GM23248 (cell line): ENCODE results near the gene MNX1. TPM values are rescaled to one million over a fixed set of nuclear protein-coding genes. Genes with fewer than 3 reads are reported as not detected.

Experiments
- DNase-seq: peaks from one replicate; pipeline ENCODE4 v3.0.0-alpha.2; 2015
- H2AFZ ChIP-seq: fragments of 200-600 bp; sonication (generic); 2 replicates; pipeline ENCODE4 v1.6.1; 2016; ENCODE audit warnings: antibody characterized with exemption
- H3F3A ChIP-seq: fragments of 200-600 bp; sonication (generic); 2 replicates; pipeline ENCODE4 v1.6.1; 2016; ENCODE audit warnings: mild to moderate bottlenecking, antibody characterized with exemption, mixed run types; ENCODE audit not compliant: insufficient read depth
- H3K27ac ChIP-seq: fragments of 200-600 bp; sonication (generic); 2 replicates; pipeline ENCODE4 v1.5.1; 2016; ENCODE audit warnings: mild to moderate bottlenecking
- H3K27me3 ChIP-seq: fragments of 200-600 bp; sonication (generic); replicated peaks from 2 replicates; pipeline ENCODE4 v1.6.1; 2016; ENCODE audit warnings: mild to moderate bottlenecking; ENCODE audit not compliant: insufficient read depth
- H3K36me3 ChIP-seq: fragments of 200-600 bp; sonication (generic); 2 replicates; pipeline ENCODE4 v1.6.1; 2016; ENCODE audit warnings: low read depth, mild to moderate bottlenecking
- H3K4me1 ChIP-seq: fragments of 200-600 bp; sonication (generic); 2 replicates; pipeline ENCODE4 v1.6.1; 2016; ENCODE audit warnings: mild to moderate bottlenecking; ENCODE audit not compliant: insufficient read depth
- H3K4me2 ChIP-seq: fragments of 200-600 bp; sonication (generic); one replicate; pipeline ENCODE4 v1.6.1; 2016; ENCODE audit warnings: mild to moderate bottlenecking; ENCODE audit not compliant: unreplicated experiment
- H3K4me3 ChIP-seq: fragments of 200-600 bp; sonication (generic); 2 replicates; pipeline ENCODE4 v1.5.1; 2016; ENCODE audit warnings: mild to moderate bottlenecking
- H3K79me2 ChIP-seq: fragments of 200-600 bp; sonication (generic); 2 replicates; pipeline ENCODE4 v1.6.1; 2016; ENCODE audit warnings: mild to moderate bottlenecking; ENCODE audit not compliant: insufficient read depth
- H3K9ac ChIP-seq: fragments of 200-600 bp; sonication (generic); 2 replicates; pipeline ENCODE4 v1.6.1; 2016; ENCODE audit warnings: mild to moderate bottlenecking
- H3K9me2 ChIP-seq: fragments of 200-600 bp; sonication (generic); 2 replicates; pipeline ENCODE4 v1.6.1; 2016; ENCODE audit warnings: mixed run types, mild to moderate bottlenecking, moderate library complexity; ENCODE audit not compliant: insufficient read depth
- H3K9me3 ChIP-seq: fragments of 200-600 bp; sonication (generic); one replicate; pipeline ENCODE4 v1.6.1; 2017; ENCODE audit warnings: low read depth
- H4K20me1 ChIP-seq: fragments of 200-600 bp; sonication (generic); 2 replicates; pipeline ENCODE4 v1.6.0; 2016; ENCODE audit not compliant: insufficient read depth
- EZH2 ChIP-seq: fragments of 200-600 bp; sonication (generic); IDR thresholded peaks from 2 replicates; pipeline ENCODE4 v1.6.1; 2018; ENCODE audit warnings: antibody characterized with exemption, mild to moderate bottlenecking; ENCODE audit not compliant: insufficient read depth, poor library complexity, severe bottlenecking
- EZH2phosphoT487 ChIP-seq: fragments of 200-600 bp; sonication (generic); IDR thresholded peaks from 2 replicates; pipeline ENCODE4 v1.6.1; 2018; ENCODE audit warnings: antibody characterized with exemption, moderate library complexity, mild to moderate bottlenecking, low read depth; ENCODE audit not compliant: insufficient read depth
- WGBS, 2 experiments: methylation state at CpG; one replicate each; pipeline ENCODE4 v1.1.6; 2015 to 2017; ENCODE audit warnings: low lambda C conversion rate in 2 of 2, low coverage in 1 of 2; ENCODE audit errors: missing lambda C conversion rate in 2 of 2; 5-methylcytosine and 5-hydroxymethylcytosine counted together
- in situ Hi-C: fragments of 300-500 bp; cut with MboI; formaldehyde crosslinking; loops from 2 replicates; pipeline ENCODE4 v1.15.0; 2020
- polyA plus RNA-seq: library from polyadenylated mRNA; unstranded; fragments of >200 nt; fragmentation: Nextera tagmentation; extraction: Ambion mirVana; gene quantifications from 2 replicates; pipeline ENCODE4 v1.2.1, GENCODE V29; 2016
- total RNA-seq: library from RNA; depleted of rRNA; stranded (reverse); fragments of >200 nt; shearing (Covaris generic); gene quantifications from 2 replicates; pipeline ENCODE4 v1.2.3, GENCODE V29; 2014

The MNX1 gene
- total and polyA plus RNA-seq, 2 experiments from 2014 or later: not detected

DNA sequence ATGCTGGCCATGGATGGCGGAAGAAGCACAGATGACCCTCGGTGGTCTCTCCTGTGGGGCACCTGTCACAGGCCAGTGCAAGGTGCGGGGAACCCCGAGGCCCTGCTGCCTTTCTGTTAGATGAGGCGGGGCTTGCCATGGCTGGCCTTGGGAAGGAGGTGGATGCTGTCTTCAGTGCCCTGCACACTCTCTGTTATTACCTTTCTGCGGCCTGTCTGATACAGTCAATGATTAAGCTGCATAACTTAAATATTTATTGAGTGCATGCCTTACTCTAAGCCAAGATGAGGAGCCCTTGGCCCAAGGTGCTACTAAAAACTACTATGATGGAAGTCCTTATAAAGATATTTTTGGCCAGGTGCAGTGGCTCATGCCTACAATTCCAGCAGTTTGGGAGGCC, 36.7 kb upstream of the MNX1 start:
- Histone ChIP-seq H3K27ac (0 out of 2 replicates have a peak overlapping the region, but pooled peaks have one; percentile 25), H4K20me1 (no peaks in the 10 kb centered on the region), H3K27me3 (peaks cover 12% of the 10 kb centered on the region; the same call in 1 of the 2 replicates), H3K79me2 (no peaks in the 10 kb centered on the region), H3K4me1 (peaks cover 20% of the 10 kb centered on the region), H2AFZ (no peak overlapping the region), H3K36me3 (no peaks in the 10 kb centered on the region), H3K9ac (no peak overlapping the region), H3K4me3 (no peak overlapping the region), H3F3A (peaks cover 18% of the 10 kb centered on the region; the same call in 1 of the 2 replicates), H3K4me2 (peak overlapping the region; percentile 24), H3K9me2 (no peaks in the 10 kb centered on the region), H3K9me3 (no peaks in the 10 kb centered on the region)
- no peak for DNase-seq
- in situ Hi-C loops: no loop called here
- TF ChIP-seq EZH2phosphoT487 (no peak), EZH2 (no peak)
- WGBS, 2 experiments: 59 to 64% methylated on average over 6 of the region's 6 CpGs

DNA sequence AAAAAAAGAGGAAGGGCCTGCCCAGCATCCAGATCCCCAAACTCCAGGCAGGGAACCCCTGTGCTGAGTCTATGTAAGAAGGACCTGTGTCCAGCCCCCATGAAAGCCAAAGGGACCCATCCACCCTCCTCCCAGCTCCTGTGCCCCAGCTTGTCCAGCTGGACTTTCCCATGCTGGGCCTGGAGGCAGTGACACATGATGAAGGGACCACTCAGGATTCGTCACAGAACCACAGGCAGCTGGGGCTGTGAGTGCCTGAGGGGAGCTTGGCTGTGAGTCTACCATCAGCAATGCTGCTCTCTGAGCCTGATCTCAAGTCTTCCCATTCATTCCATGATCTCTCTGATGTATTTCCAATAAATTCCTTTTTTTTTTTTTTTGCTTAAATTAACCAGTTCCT, 36.2 kb upstream of the MNX1 start:
- Histone ChIP-seq H3K4me3 (no peak overlapping the region), H3K4me1 (peaks cover 20% of the 10 kb centered on the region), H3K9me3 (no peaks in the 10 kb centered on the region), H3K9ac (no peak overlapping the region), H3K9me2 (no peaks in the 10 kb centered on the region), H3K79me2 (no peaks in the 10 kb centered on the region), H3K4me2 (peak overlapping the region; percentile 24), H3K27ac (0 out of 2 replicates have a peak overlapping the region, but pooled peaks have one; percentile 25), H2AFZ (no peak overlapping the region), H3K36me3 (no peaks in the 10 kb centered on the region), H3F3A (peaks cover 18% of the 10 kb centered on the region; the same call in 1 of the 2 replicates), H3K27me3 (peaks cover 14% of the 10 kb centered on the region; the same call in 1 of the 2 replicates), H4K20me1 (no peaks in the 10 kb centered on the region)
- TF ChIP-seq EZH2phosphoT487 (no peak), EZH2 (no peak)
- in situ Hi-C loops: no loop called here
- 21 to 29% methylated on average over 1 of the region's 1 CpG for WGBS, 2 experiments
- peak; percentile 94 for DNase-seq

DNA sequence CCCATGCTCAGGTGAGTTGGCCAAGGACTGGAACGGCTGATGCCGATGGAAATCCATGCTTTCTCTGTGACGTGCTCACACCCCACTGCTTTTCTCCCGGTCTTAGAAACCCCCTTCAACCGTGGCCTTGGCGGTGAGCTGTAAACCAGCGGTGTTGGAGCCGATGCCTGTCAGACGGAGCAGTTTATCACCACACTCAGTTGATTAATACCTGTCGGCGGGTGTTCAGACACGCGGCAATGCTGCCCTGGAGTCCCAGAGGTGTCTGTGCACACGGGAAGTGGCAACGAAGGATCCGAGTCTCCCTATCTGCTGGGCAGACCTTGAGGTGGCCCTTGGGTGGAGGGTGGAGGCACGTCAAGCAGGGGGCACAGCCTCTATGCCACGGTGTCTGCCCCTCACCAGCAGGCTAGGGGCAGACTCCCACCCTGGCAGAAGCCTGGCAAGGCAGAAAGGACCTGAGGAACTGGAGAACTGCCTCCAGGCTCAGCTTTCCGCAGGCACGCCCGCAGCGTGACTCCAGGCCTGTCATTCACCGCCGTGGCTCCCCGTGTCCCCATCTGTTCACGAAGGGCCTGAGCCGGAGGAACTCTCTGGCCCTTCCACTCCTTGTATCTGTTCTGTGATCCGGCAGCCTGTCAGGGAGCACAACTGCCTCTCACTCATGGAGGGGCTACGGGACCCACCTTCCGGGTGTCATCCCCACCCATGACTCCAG, 34.6 kb upstream of the MNX1 start:
- Histone ChIP-seq H3F3A (peaks cover 18% of the 10 kb centered on the region; the same call in 1 of the 2 replicates), H3K9me2 (no peaks in the 10 kb centered on the region), H3K36me3 (no peaks in the 10 kb centered on the region), H3K4me2 (no peak overlapping the region), H4K20me1 (no peaks in the 10 kb centered on the region), H3K9ac (no peak overlapping the region), H3K27ac (peak overlapping the region; percentile 76), H3K79me2 (no peaks in the 10 kb centered on the region), H3K27me3 (peaks cover 20% of the 10 kb centered on the region), H3K9me3 (no peaks in the 10 kb centered on the region), H3K4me3 (no peak overlapping the region), H3K4me1 (peaks cover 20% of the 10 kb centered on the region), H2AFZ (no peak overlapping the region)
- in situ Hi-C loops: no loop called here
- no peak for DNase-seq
- 82 to 89% methylated on average over 30 of the region's 30 CpGs for WGBS, 2 experiments
- TF ChIP-seq EZH2: no peak
- no peak for TF ChIP-seq EZH2phosphoT487

DNA sequence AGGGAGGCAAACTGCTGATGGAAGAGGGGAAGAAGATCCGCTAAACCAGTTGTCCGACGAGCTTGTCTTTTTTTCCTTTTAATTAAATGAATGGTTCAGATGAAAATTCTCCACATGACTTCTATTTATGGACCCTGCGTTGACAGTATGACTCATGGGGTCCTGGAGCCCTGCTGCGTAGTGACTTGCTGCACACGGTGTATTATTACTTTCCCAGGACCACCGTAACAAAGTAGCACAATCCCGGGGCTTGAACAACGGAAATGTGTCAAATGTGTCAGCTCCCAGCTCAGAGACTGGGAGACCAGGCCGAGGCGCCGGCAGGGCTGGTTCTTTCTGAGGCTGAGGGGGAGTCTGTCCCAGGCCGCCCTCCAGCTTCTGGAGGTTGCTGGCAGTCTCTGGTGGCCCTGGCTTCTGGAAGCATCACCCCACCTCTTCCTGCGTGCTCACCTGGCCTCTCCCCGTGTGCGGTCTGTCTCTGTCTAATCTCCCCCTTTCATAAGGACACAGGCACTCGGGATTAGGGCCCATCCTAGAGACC, 33.8 kb upstream of the MNX1 start:
- Histone ChIP-seq H3K4me2 (peak overlapping the region; percentile 49), H3K9me3 (no peaks in the 10 kb centered on the region), H3K9ac (peak overlapping the region; percentile 65), H2AFZ (peak overlapping the region; percentile 66), H3K79me2 (no peaks in the 10 kb centered on the region), H3K4me3 (peak overlapping the region; percentile 35; the same call in 1 of the 2 replicates), H3K27ac (peak overlapping the region; percentile 76), H3K9me2 (no peaks in the 10 kb centered on the region), H3K27me3 (peaks cover 12% of the 10 kb centered on the region), H4K20me1 (no peaks in the 10 kb centered on the region), H3K36me3 (no peaks in the 10 kb centered on the region), H3K4me1 (peaks cover 20% of the 10 kb centered on the region), H3F3A (peaks cover 18% of the 10 kb centered on the region; the same call in 1 of the 2 replicates)
- no peak for TF ChIP-seq EZH2phosphoT487
- no peak for TF ChIP-seq EZH2
- in situ Hi-C loops: no loop called here
- WGBS, 2 experiments: 50 to 51% methylated on average over 17 of the region's 17 CpGs
- peak; percentile 69 for DNase-seq
